Rectal smooth muscle tissue (tissue), 1 donor: Measurements from ENCODE around the gene RBM38.

ENCODE experiments used
- H3K27ac ChIP-seq: one replicate; pipeline ENCODE4 v1.7.0; 2013; ENCODE audit warnings: low read depth, low read length, inconsistent platforms
- H3K27me3 ChIP-seq: one replicate; pipeline ENCODE4 v1.7.0; 2013; ENCODE audit warnings: low read length; ENCODE audit not compliant: control insufficient read depth, insufficient read depth
- H3K36me3 ChIP-seq: one replicate; pipeline ENCODE4 v1.7.0; 2013; ENCODE audit warnings: low read length; ENCODE audit not compliant: control insufficient read depth, insufficient read depth
- H3K4me1 ChIP-seq: one replicate; pipeline ENCODE4 v1.7.0; 2013; ENCODE audit warnings: low read length; ENCODE audit not compliant: control insufficient read depth, insufficient read depth
- H3K4me3 ChIP-seq: one replicate; pipeline ENCODE4 v1.7.0; 2013; ENCODE audit warnings: low read length
- H3K9ac ChIP-seq: one replicate; pipeline ENCODE4 v1.7.0; 2013; ENCODE audit warnings: low read length

RBM38 gene

DNA sequence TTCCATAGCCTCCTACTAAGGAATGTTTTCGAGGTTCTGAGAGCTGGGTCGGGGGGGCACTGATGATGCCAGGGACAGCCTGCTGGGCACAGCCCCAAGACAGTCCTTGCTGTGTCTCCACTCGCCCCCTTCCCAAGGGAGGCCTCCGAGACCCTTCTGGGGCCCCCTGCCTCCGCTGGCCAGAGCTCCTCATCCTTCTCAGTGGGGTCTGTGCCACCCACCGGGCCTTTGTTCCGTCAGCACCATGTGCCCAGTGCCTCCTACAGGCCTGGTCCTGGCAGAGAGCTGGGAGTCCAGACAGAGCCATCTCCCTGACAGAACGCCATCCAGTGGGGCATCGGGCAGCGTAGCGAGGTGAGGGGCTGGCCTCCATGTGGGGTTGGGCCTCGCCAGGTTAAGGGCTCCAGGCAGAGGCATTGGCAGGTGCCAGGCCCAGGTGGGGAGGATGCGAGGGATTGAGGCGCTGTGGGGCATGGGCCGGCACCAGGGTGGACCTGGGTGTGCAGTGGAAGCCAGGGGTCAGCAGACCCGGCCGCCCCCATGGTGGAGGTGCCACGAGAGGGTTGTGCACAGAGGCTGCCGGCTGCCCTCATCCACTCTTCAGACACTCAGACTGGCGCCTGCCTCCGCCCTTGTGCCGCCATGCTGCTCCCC lies 13.3 kb downstream of the RBM38 start:
- Histone ChIP-seq H3K36me3 (peaks cover 47% of the 10 kb centered on the region), H3K9ac (no peak overlapping the region), H3K27ac (peak overlapping the region; percentile 50), H3K27me3 (no peaks in the 10 kb centered on the region), H3K4me1 (peaks cover 49% of the 10 kb centered on the region), H3K4me3 (no peak overlapping the region)

DNA sequence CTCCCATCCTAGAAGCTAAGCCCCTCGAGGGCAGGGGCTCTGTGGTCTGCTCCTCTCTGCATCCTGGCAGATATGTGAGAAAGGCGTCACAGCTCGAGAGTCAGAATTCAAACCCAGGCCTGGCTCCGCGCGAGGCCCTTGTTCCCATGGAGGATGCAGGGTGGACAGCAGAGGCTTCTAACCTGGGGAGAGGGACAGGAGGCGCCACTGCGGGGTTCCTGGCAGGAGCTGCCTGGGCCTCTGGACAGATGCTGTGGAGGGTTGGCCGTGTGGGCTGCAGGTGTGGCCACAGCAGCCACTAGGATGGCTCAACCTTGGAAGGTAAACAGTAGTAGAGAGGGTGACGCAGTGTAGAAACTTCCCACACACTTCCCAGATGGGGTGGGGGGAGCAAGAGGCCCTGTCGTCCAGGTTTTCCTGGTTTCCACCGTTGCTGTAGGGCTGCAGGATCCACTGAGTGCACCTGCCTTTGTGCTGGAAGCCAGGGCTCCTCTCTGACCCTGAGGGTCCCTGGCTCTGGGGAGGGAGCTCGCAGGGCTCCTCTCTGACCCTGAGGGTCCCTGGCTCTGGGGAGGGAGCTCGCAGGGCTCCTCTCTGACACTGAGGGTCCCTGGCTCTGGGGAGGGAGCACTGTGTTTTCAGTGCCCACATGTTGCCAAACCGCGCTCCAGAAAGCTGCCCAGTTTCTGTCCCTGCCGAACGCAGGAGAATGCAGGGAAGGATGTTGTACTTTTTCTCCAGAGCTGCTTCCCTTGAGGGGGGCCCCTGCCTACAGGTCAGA lies 14.2 kb downstream of the RBM38 start:
- H3K36me3 ChIP-seq = peaks cover 47% of the 10 kb centered on the region
- H3K27ac ChIP-seq = peak overlapping the region; percentile 50
- H3K4me1 ChIP-seq = peaks cover 44% of the 10 kb centered on the region
- no peaks in the 10 kb centered on the region for H3K27me3 ChIP-seq
- no peak overlapping the region for H3K4me3 ChIP-seq
- no peak overlapping the region for H3K9ac ChIP-seq

DNA sequence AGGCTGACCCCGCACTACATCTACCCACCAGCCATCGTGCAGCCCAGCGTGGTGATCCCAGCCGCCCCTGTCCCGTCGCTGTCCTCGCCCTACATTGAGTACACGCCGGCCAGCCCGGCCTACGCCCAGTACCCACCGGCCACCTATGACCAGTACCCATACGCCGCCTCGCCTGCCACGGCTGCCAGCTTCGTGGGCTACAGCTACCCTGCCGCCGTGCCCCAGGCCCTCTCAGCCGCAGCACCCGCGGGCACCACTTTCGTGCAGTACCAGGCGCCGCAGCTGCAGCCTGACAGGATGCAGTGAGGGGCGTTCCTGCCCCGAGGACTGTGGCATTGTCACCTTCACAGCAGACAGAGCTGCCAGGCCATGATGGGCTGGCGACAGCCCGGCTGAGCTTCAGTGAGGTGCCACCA lies 16.4 kb downstream of the RBM38 start:
- H3K4me3 ChIP-seq = no peak overlapping the region
- H3K4me1 ChIP-seq = peaks cover 35% of the 10 kb centered on the region
- no peaks in the 10 kb centered on the region for H3K27me3 ChIP-seq
- no peak overlapping the region for H3K9ac ChIP-seq
- peaks cover 42% of the 10 kb centered on the region for H3K36me3 ChIP-seq
- H3K27ac ChIP-seq = peak overlapping the region; percentile 73

- Histone ChIP-seq H3K27ac (peak overlapping the region; percentile 73), H3K27me3 (no peaks in the 10 kb centered on the region), H3K36me3 (peaks cover 38% of the 10 kb centered on the region), H3K4me3 (no peak overlapping the region), H3K9ac (no peak overlapping the region), H3K4me1 (peaks cover 29% of the 10 kb centered on the region)
These were observed 16.9 kb downstream of the RBM38 start for GRCh38 chr20:57408131-57408530.

DNA sequence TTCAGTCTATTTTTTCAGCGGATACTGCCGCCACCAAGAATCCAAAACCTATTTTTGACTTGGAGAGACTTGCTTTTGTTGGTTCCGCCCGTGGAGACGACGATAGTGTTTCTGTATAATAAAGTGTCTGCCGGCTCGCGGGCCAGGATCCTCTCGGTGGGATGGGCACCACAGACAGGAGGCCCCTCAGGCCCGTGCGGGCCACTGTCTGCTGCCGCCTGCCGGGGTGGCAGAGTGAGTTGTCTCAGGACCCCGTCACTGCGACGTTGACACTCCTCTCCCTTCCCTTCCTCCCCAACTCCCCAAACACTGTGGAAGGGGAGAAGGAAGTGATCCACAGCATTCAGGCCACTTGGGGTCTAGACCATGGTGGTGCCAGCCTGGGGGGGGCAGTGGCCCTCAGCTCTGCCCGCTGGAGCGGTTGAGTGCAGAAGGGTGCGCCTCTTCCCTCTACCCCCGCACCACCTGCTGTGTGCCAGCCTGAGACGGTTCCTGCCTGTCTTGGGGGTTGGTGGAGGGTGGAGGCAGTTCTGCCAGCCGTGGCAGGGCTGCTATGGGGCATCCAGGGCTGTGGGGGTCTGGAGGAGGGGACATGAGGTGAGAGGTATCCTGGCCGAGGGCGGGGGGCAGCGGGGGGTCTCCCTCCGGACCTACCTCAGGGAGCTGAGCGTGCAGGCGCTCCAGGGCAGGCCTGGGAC lies 17.5 kb downstream of the RBM38 start:
- Histone ChIP-seq H3K36me3 (peaks cover 35% of the 10 kb centered on the region), H3K9ac (peak overlapping the region; percentile 33), H3K4me1 (peaks cover 28% of the 10 kb centered on the region)

DNA sequence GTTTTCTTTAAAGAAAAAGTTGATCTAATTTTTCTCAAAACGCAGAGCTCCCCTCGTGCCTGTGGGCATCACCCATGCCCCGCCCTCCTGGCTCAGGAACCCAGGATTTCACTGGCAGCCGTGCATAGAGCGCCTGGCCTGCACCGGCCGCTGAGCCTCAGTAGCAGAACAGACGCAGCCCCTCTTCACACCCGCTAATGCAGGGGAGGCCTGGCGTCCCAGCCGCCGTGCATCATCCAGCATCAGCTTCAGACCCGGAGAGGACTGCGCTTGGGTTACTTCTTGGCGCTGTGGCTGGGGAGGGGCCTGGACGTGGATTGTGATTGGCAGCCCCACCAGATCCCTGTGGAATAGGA lies 18.1 kb downstream of the RBM38 start:
- Histone ChIP-seq H3K27ac (peak overlapping the region; percentile 77), H3K9ac (no peak overlapping the region), H3K4me1 (peaks cover 25% of the 10 kb centered on the region), H3K36me3 (peaks cover 29% of the 10 kb centered on the region), H3K27me3 (no peaks in the 10 kb centered on the region), H3K4me3 (no peak overlapping the region)

More for the DNA sequence above, 17.5 kb downstream of the RBM38 start:
- Histone ChIP-seq H3K27me3 (no peaks in the 10 kb centered on the region), H3K27ac (peak overlapping the region; percentile 73), H3K4me3 (no peak overlapping the region)

- no peak overlapping the region for H3K9ac ChIP-seq
- peak overlapping the region; percentile 77 for H3K27ac ChIP-seq
- peaks cover 24% of the 10 kb centered on the region for H3K4me1 ChIP-seq
- no peaks in the 10 kb centered on the region for H3K27me3 ChIP-seq
- H3K4me3 ChIP-seq = no peak overlapping the region
- peaks cover 25% of the 10 kb centered on the region for H3K36me3 ChIP-seq
These were observed 18.6 kb downstream of the RBM38 start for GRCh38 chr20:57409672-57410397.

GRCh38 chr20:57410398-57410920 lies 19.3 kb downstream of the RBM38 start:
- Histone ChIP-seq H3K4me1 (peaks cover 24% of the 10 kb centered on the region), H3K4me3 (no peak overlapping the region), H3K27ac (peak overlapping the region; percentile 34)

DNA sequence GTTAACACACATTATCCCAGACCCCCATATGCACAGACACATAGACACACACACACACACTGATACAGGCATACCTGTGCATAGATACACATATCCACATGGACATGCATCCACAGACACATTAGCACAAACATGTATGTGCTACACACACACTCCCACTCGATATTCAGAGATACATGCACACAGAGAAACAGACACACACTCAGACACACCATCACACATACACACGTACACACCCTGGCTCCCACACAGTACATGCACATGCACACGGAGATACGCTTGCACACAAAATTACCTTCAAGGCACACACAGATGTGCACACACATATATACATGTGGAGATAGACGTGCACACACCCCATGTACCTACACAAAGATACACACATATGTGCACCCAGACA lies 19.7 kb downstream of the RBM38 start:
- H3K4me1 ChIP-seq = peaks cover 24% of the 10 kb centered on the region

More at GRCh38 chr20:57410398-57410920, 19.3 kb downstream of the RBM38 start:
- Histone ChIP-seq H3K27me3 (no peaks in the 10 kb centered on the region), H3K36me3 (peaks cover 21% of the 10 kb centered on the region), H3K9ac (no peak overlapping the region)

DNA sequence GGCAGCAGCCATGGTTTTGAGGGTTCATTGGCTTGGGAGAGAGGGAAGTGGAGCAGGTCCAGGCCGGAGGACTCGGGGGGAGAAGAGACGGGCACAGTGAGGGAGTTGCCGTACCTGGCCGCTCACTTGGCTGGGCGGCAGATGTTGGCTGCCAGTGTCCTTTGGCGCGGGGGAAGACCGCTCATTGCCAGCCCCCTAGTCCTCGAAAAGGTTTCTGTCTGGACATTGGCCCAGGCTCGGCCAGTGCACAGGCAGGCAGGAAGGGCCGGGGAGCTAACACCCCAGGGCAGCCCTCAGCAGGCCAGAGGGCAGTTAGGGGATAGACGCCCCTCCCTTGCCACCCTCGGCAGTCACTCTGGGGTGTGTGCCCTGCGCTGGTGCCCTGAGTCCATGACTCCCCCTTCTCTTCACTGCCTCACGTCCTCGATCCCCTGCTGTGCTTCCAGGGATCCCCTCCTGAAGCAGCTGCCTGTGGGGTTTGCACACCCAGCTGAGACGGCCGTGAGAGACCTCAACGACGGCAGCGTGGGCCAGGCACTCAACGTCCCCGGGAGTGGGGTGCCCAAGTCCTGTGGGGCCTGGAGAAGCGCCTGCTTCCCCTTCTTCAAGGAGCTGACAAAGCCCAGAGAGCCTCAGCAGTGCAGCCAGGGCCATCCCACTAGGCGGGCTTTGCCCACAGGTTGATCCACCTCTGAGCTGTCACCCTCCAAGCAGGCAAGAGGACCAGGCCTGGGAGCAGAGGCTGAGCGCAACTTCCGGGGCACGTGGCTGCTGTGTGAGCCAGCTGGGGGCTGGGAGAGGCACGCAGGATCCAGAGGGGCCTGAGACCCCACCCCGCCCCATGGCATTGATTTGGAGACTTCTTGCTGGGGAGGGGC lies 20.4 kb downstream of the RBM38 start:
- Histone ChIP-seq H3K4me1 (peaks cover 19% of the 10 kb centered on the region), H3K27ac (peak overlapping the region; percentile 27), H3K4me3 (no peak overlapping the region), H3K9ac (no peak overlapping the region), H3K27me3 (no peaks in the 10 kb centered on the region), H3K36me3 (peaks cover 11% of the 10 kb centered on the region)

More for the DNA sequence above, 19.7 kb downstream of the RBM38 start:
- Histone ChIP-seq H3K4me3 (no peak overlapping the region), H3K36me3 (peaks cover 18% of the 10 kb centered on the region), H3K9ac (no peak overlapping the region), H3K27ac (peak overlapping the region; percentile 27), H3K27me3 (no peaks in the 10 kb centered on the region)

DNA sequence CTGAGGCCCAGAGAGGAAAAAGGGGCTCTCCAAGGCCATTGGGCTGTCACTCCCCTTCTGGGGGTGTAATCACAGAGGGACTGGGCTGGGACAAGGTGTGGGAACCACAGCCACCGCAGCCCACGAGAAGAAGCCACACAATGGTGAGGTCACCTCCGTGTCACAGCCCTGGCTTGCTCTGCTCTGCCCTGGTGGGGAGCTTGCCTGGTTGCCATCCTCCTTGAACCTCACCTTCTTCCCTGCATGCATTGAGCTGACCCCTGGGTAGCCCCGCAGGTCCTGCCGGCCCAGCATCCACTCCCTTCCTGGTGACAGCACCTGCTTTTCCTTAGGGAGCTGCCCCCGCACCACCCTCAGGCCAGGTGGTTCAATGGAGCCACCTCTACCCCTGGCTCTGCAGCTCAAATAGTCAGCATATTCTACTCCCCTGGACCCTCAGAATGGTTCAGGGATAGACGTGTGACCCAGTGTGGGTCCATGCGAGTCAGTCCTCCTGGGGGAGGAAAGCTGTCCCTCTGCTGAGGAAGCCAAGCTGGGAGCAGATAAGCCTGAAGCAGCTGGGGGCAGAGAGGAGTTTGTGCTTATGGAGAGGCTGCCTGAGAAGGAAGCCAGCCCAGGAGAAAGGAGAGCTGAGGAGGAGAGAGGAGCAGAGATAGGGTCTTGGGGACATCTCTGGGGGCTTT lies 21.3 kb downstream of the RBM38 start:
- Histone ChIP-seq H3K9ac (no peak overlapping the region), H3K27ac (peak overlapping the region; percentile 27), H3K27me3 (no peaks in the 10 kb centered on the region), H3K4me1 (peaks cover 19% of the 10 kb centered on the region), H3K4me3 (no peak overlapping the region), H3K36me3 (peaks cover 11% of the 10 kb centered on the region)
